IMR-90 (cell line): ENCODE results near the gene AHI1. TPM values are rescaled to one million over a fixed set of nuclear protein-coding genes. Genes with fewer than 3 reads are reported as not detected.

Experiments
- ATAC-seq: fragments of 200-7000 bp; cut with Tn5 transposase; 2 replicates; pipeline ENCODE4 v1.9.1; 2020; ENCODE audit warnings: low read depth, mild to moderate bottlenecking, moderate library complexity
- BruUV-seq: library from RNA; stranded (reverse); fragments of 400-500 nt; replicated peaks from 2 replicates; lab custom pipeline; 2021; lab: Mats Ljungman, UMichigan
- CTCF ChIA-PET: fragments of 300-600 bp; formaldehyde crosslinking; extraction: SDS; loops from one replicate; lab custom pipeline; 2021; ENCODE audit warnings: antibody characterized with exemption; lab: Yijun Ruan, JAX
- POLR2A ChIA-PET: fragments of 300-600 bp; sonication (Branson Sonifier 250); formaldehyde crosslinking; loops from one replicate; lab custom pipeline; 2022; ENCODE audit warnings: antibody characterized with exemption; ENCODE audit not compliant: unreplicated experiment; lab: Charles Lee
- DNase-seq: peaks from one replicate; pipeline ENCODE4 v3.0.0; 2013
- H2AFZ ChIP-seq: replicated peaks from 2 replicates; pipeline ENCODE3; 2013; ENCODE audit warnings: low read length, mild to moderate bottlenecking; ENCODE audit not compliant: poor library complexity
- H2AK5ac ChIP-seq: 2 replicates; pipeline ENCODE4 v1.6.1; 2013; ENCODE audit warnings: low read depth, low read length, inconsistent platforms
- H2AK9ac ChIP-seq: replicated peaks from 2 replicates; pipeline ENCODE3; 2013; ENCODE audit warnings: mild to moderate bottlenecking, low read depth, low read length, moderate library complexity; ENCODE audit not compliant: poor library complexity
- H2BK120ac ChIP-seq: 2 replicates; pipeline ENCODE4 v1.6.1; 2013; ENCODE audit warnings: low read depth, low read length, inconsistent platforms
- H2BK15ac ChIP-seq: 3 replicates; pipeline ENCODE4 v1.6.1; 2013; ENCODE audit warnings: low read depth, low read length, inconsistent platforms
- H2BK20ac ChIP-seq: 2 replicates; pipeline ENCODE4 v1.6.1; 2013; ENCODE audit warnings: low read depth, mild to moderate bottlenecking, inconsistent platforms, low read length, moderate library complexity
- H2BK5ac ChIP-seq: 2 replicates; pipeline ENCODE4 v1.6.1; 2013; ENCODE audit warnings: mild to moderate bottlenecking, low read depth, low read length, inconsistent platforms; ENCODE audit not compliant: poor library complexity, severe bottlenecking
- H3K14ac ChIP-seq: replicated peaks from 2 replicates; pipeline ENCODE4 v1.6.1; 2013; ENCODE audit warnings: low read depth, low read length, inconsistent platforms
- H3K18ac ChIP-seq: 2 replicates; pipeline ENCODE4 v1.6.1; 2013; ENCODE audit warnings: low read depth, low read length, control low read depth
- H3K23ac ChIP-seq: 2 replicates; pipeline ENCODE4 v1.6.1; 2013; ENCODE audit warnings: low read depth, low read length, inconsistent platforms
- H3K27ac ChIP-seq: 2 replicates; pipeline ENCODE4 v1.5.1; 2013; ENCODE audit warnings: mild to moderate bottlenecking, control low read depth, low read length; ENCODE audit not compliant: insufficient read depth
- H3K27me3 ChIP-seq: 2 replicates; pipeline ENCODE4 v1.6.1; 2013; ENCODE audit warnings: low read length; ENCODE audit not compliant: control insufficient read depth, insufficient read depth
- H3K36me3 ChIP-seq: 2 replicates; pipeline ENCODE4 v1.6.1; 2013; ENCODE audit warnings: low read length, mixed read lengths; ENCODE audit not compliant: control insufficient read depth, insufficient read depth
- H3K4ac ChIP-seq: 2 replicates; pipeline ENCODE4 v1.6.1; 2013; ENCODE audit warnings: low read depth, low read length, inconsistent platforms
- H3K4me1 ChIP-seq: 2 replicates; pipeline ENCODE4 v1.6.1; 2013; ENCODE audit warnings: low read length, mixed read lengths; ENCODE audit not compliant: control insufficient read depth, insufficient read depth
- H3K4me2 ChIP-seq: 2 replicates; pipeline ENCODE4 v1.6.1; 2013; ENCODE audit warnings: low read depth, mild to moderate bottlenecking, control low read depth, low read length, moderate library complexity
- H3K4me3 ChIP-seq: 2 replicates; pipeline ENCODE4 v1.5.1; 2013; ENCODE audit warnings: low read depth, mild to moderate bottlenecking, control low read depth, low read length, moderate library complexity; ENCODE audit not compliant: insufficient read depth
- H3K56ac ChIP-seq: 2 replicates; pipeline ENCODE4 v1.6.1; 2013; ENCODE audit warnings: low read length, inconsistent platforms; ENCODE audit not compliant: insufficient read depth; ENCODE audit errors: extremely low read depth
- H3K79me1 ChIP-seq, 2 experiments: 2 replicates each; pipeline ENCODE4 v1.6.1; 2013; ENCODE audit warnings: low read length in 2 of 2, inconsistent platforms in 1 of 2, low read depth in 1 of 2
- H3K9ac ChIP-seq: 2 replicates; pipeline ENCODE4 v1.6.1; 2013; ENCODE audit warnings: low read depth, low read length, control low read depth
- H3K9me1 ChIP-seq: 2 replicates; pipeline ENCODE4 v1.6.1; 2013; ENCODE audit warnings: low read length, inconsistent platforms; ENCODE audit not compliant: insufficient read depth
- H3K9me3 ChIP-seq: 2 replicates; pipeline ENCODE4 v1.6.1; 2013; ENCODE audit warnings: low read length; ENCODE audit not compliant: control insufficient read depth, insufficient read depth
- H4K20me1 ChIP-seq: 2 replicates; pipeline ENCODE4 v1.6.1; 2013; ENCODE audit warnings: low read length, inconsistent platforms; ENCODE audit not compliant: insufficient read depth
- H4K5ac ChIP-seq: 2 replicates; pipeline ENCODE4 v1.6.1; 2013; ENCODE audit warnings: mild to moderate bottlenecking, low read depth, low read length, control low read depth
- H4K8ac ChIP-seq, 2 experiments: 2 replicates each; pipeline ENCODE4 v1.6.1; 2013; ENCODE audit warnings: low read depth in 2 of 2, low read length in 2 of 2, control low read depth in 1 of 2, inconsistent platforms in 1 of 2
- H4K91ac ChIP-seq: 2 replicates; pipeline ENCODE4 v1.6.1; 2013; ENCODE audit warnings: low read depth, low read length, inconsistent platforms; ENCODE audit not compliant: insufficient read depth
- BHLHE40 ChIP-seq: fragments of 150-350 bp; IDR thresholded peaks from 2 replicates; pipeline ENCODE4 v1.6.1; 2016; ENCODE audit warnings: mild to moderate bottlenecking, low read depth, low read length
- CEBPB ChIP-seq: IDR thresholded peaks from 2 replicates; pipeline ENCODE4 v1.6.1; 2012; ENCODE audit warnings: low read depth, low read length, improper control_type of control experiment
- CHD1 ChIP-seq: IDR thresholded peaks from 2 replicates; pipeline ENCODE4 v1.6.1; 2012; ENCODE audit warnings: low read depth, low read length, improper control_type of control experiment
- FOS ChIP-seq: fragments of 150-350 bp; IDR thresholded peaks from 2 replicates; pipeline ENCODE4 v1.6.1; 2016; ENCODE audit warnings: low read depth, low read length
- MAFK ChIP-seq: IDR thresholded peaks from 2 replicates; pipeline ENCODE4 v1.6.1; 2012; ENCODE audit warnings: low read depth, low read length, improper control_type of control experiment
- MAZ ChIP-seq: IDR thresholded peaks from 2 replicates; pipeline ENCODE4 v1.6.1; 2012; ENCODE audit warnings: low read depth, mild to moderate bottlenecking, low read length, improper control_type of control experiment, moderate library complexity, borderline replicate concordance
- MXI1 ChIP-seq: IDR thresholded peaks from 2 replicates; pipeline ENCODE4 v1.6.1; 2012; ENCODE audit warnings: low read depth, mild to moderate bottlenecking, low read length, moderate library complexity, borderline replicate concordance
- NFE2L2 ChIP-seq: fragments of 150-350 bp; IDR thresholded peaks from 2 replicates; pipeline ENCODE4 v1.6.1; 2016; ENCODE audit warnings: low read depth, mild to moderate bottlenecking, low read length
- POLR2A ChIP-seq: IDR thresholded peaks from 2 replicates; pipeline ENCODE4 v1.6.1; 2012; ENCODE audit warnings: mild to moderate bottlenecking, low read depth, low read length
- RAD21 ChIP-seq: IDR thresholded peaks from 2 replicates; pipeline ENCODE4 v1.6.1; 2012; ENCODE audit warnings: low read length, improper control_type of control experiment
- RCOR1 ChIP-seq: IDR thresholded peaks from 2 replicates; pipeline ENCODE4 v1.6.1; 2012; ENCODE audit warnings: mild to moderate bottlenecking, low read length, improper control_type of control experiment; ENCODE audit not compliant: insufficient replicate concordance
- RFX5 ChIP-seq: IDR thresholded peaks from 2 replicates; pipeline ENCODE4 v1.8.0; 2012; ENCODE audit warnings: low read depth, mild to moderate bottlenecking, low read length, moderate library complexity
- SMC3 ChIP-seq: fragments of 150-350 bp; IDR thresholded peaks from 2 replicates; pipeline ENCODE4 v1.6.1; 2016; ENCODE audit warnings: low read depth, mild to moderate bottlenecking, antibody characterized with exemption, low read length, moderate library complexity
- dilution Hi-C: fragments of 300-500 bp; cut with HindIII; formaldehyde crosslinking; loops from one replicate; pipeline ENCODE4 v1.14.3; 2018; ENCODE audit warnings: low sequenced_read_pairs; ENCODE audit not compliant: unreplicated experiment
- in situ Hi-C: fragments of 300-500 bp; cut with MboI; formaldehyde crosslinking; loops from 3 replicates; pipeline ENCODE4 v1.14.3; 2019; ENCODE audit warnings: low sequenced_read_pairs, inconsistent platforms, mixed read lengths
- intact Hi-C: fragments of 100-400 bp; cut with micrococcal nuclease; formaldehyde crosslinking; loops from 2 replicates; pipeline ENCODE4 v1.10.0; 2022
- polyA plus RNA-seq, 3 experiments: library from polyadenylated mRNA; depleted of rRNA; stranded (reverse); fragments of >200 nt; gene quantifications; 2 replicates each; pipeline ENCODE4 v1.2.3, GENCODE V29; 2012; ENCODE audit warnings: low replicate concordance in 1 of 3
- total RNA-seq: library from RNA; depleted of rRNA; stranded (reverse); fragments of >200 nt; gene quantifications from 2 replicates; pipeline ENCODE4 v1.2.3, GENCODE V29; 2012
- TF ChIP-seq, protein P1 (sequence below): fragments of 150-350 bp; IDR thresholded peaks from 2 replicates; pipeline ENCODE4 v1.6.1; 2016; ENCODE audit warnings: low read depth, mild to moderate bottlenecking, low read length, moderate library complexity, borderline replicate concordance
- TF ChIP-seq, protein P2 (sequence below): conservative IDR thresholded peaks from 2 replicates; pipeline ENCODE4 v1.5.1; 2012; ENCODE audit warnings: mild to moderate bottlenecking, low read depth, low read length, improper control_type of control experiment
- TF ChIP-seq, protein P3 (sequence below): fragments of 150-350 bp; IDR thresholded peaks from 2 replicates; pipeline ENCODE4 v1.6.1; 2017; ENCODE audit warnings: mild to moderate bottlenecking, antibody characterized with exemption, low read length, low read depth

The AHI1 gene
- total and polyA plus RNA-seq, 2 of the 4 experiments (the other 2 are of a cell fraction), result 9.5 to 19.4 TPM

DNA sequence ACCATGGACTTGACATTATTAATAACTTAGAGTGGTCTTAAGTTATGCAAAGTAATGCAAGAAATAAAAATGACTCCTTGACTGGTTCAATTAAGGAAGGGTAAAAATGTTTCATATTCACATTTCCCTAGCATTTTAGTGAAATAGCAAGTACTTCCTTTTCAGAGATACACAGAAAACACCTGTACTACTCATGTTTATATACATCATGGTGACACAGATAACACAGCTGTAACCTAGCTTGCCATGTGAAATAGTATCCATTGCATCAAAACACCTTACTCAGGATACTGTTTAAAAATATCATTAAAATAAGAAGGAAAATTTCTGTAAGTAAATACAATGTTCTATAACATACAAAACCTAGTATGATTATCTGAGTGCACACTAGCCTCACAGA lies 102.4 kb downstream of the AHI1 start:
- Histone ChIP-seq H2AK9ac (no peak overlapping the region), H3K27me3 (no peaks in the 10 kb centered on the region), H3K4ac (no peak overlapping the region), H3K9ac (no peak overlapping the region), H3K36me3 (peaks cover 5% of the 10 kb centered on the region), H3K4me1 (no peaks in the 10 kb centered on the region), H2BK120ac (no peak overlapping the region), H4K91ac (no peak overlapping the region), H2BK15ac (no peak overlapping the region), H3K9me3 (no peaks in the 10 kb centered on the region), H3K56ac (no peak overlapping the region), H3K23ac (no peak overlapping the region), H2BK20ac (no peak overlapping the region), H3K9me1 (no peaks in the 10 kb centered on the region), H2BK5ac (no peak overlapping the region), H3K4me3 (no peak overlapping the region), H4K5ac (no peak overlapping the region), H4K20me1 (no peaks in the 10 kb centered on the region; the same call in 1 of the 2 replicates), H3K4me2 (no peak overlapping the region), H3K27ac (no peak overlapping the region), H4K8ac (no peak overlapping the region), H3K14ac (no peak overlapping the region), H2AK5ac (no peak overlapping the region), H2AFZ (no peak overlapping the region), H3K18ac (no peak overlapping the region), H3K79me1 (no peaks in the 10 kb centered on the region)
- dilution Hi-C loops (no loop called here), in situ Hi-C loops (no loop called here), intact Hi-C loops (no loop called here)
- no TSS peak for BruUV-seq
- ATAC-seq (no peak), DNase-seq (no peak)
- ChIA-PET POLR2A (no interaction called here), CTCF (no interaction called here)
- no peak for TF ChIP-seq POLR2A
- TF ChIP-seq, protein P1, sequence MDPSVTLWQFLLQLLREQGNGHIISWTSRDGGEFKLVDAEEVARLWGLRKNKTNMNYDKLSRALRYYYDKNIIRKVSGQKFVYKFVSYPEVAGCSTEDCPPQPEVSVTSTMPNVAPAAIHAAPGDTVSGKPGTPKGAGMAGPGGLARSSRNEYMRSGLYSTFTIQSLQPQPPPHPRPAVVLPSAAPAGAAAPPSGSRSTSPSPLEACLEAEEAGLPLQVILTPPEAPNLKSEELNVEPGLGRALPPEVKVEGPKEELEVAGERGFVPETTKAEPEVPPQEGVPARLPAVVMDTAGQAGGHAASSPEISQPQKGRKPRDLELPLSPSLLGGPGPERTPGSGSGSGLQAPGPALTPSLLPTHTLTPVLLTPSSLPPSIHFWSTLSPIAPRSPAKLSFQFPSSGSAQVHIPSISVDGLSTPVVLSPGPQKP, result no peak
- no peak for TF ChIP-seq RAD21
- TF ChIP-seq MXI1, result no peak
- TF ChIP-seq BHLHE40, result no peak
- no peak for TF ChIP-seq CEBPB
- TF ChIP-seq, protein P2, sequence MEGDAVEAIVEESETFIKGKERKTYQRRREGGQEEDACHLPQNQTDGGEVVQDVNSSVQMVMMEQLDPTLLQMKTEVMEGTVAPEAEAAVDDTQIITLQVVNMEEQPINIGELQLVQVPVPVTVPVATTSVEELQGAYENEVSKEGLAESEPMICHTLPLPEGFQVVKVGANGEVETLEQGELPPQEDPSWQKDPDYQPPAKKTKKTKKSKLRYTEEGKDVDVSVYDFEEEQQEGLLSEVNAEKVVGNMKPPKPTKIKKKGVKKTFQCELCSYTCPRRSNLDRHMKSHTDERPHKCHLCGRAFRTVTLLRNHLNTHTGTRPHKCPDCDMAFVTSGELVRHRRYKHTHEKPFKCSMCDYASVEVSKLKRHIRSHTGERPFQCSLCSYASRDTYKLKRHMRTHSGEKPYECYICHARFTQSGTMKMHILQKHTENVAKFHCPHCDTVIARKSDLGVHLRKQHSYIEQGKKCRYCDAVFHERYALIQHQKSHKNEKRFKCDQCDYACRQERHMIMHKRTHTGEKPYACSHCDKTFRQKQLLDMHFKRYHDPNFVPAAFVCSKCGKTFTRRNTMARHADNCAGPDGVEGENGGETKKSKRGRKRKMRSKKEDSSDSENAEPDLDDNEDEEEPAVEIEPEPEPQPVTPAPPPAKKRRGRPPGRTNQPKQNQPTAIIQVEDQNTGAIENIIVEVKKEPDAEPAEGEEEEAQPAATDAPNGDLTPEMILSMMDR, result no peak
- TF ChIP-seq, protein P3, sequence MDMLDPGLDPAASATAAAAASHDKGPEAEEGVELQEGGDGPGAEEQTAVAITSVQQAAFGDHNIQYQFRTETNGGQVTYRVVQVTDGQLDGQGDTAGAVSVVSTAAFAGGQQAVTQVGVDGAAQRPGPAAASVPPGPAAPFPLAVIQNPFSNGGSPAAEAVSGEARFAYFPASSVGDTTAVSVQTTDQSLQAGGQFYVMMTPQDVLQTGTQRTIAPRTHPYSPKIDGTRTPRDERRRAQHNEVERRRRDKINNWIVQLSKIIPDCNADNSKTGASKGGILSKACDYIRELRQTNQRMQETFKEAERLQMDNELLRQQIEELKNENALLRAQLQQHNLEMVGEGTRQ, result no peak
- TF ChIP-seq RFX5, result no peak
- no peak for TF ChIP-seq CHD1
- no peak for TF ChIP-seq MAFK
- TF ChIP-seq NFE2L2, result no peak
- TF ChIP-seq FOS, result no peak
- no peak for TF ChIP-seq SMC3
- TF ChIP-seq RCOR1, result no peak
- TF ChIP-seq MAZ, result no peak
